Fibroblast of pulmonary artery (primary cell): ENCODE data around the gene ARID4A.

Experiments
- DNase-seq: peaks from one replicate; pipeline ENCODE4 v3.0.0-alpha.2; 2010; ENCODE audit warnings: low read depth
- H3K4me3 ChIP-seq: replicated peaks from 2 replicates; pipeline ENCODE4 v1.5.1; 2011; ENCODE audit warnings: low read depth, mild to moderate bottlenecking, control low read depth, low read length, moderate library complexity
- CTCF ChIP-seq: IDR thresholded peaks from 2 replicates; pipeline ENCODE4 v1.5.1; 2011; ENCODE audit warnings: mild to moderate bottlenecking, control low read depth, low read length, inconsistent platforms; ENCODE audit errors: missing control alignments

The ARID4A gene

GRCh38 chr14:58362798-58363412 is 64.5 kb downstream of the ARID4A start:
- DNase-seq = peak; percentile 45
- peak; percentile 40 for TF ChIP-seq CTCF
- H3K4me3 ChIP-seq = no peak overlapping the region

- no peak for DNase-seq
- TF ChIP-seq CTCF = no peak
- H3K4me3 ChIP-seq = no peak overlapping the region
Measured at GRCh38 chr14:58364316-58364715, 66.0 kb downstream of the ARID4A start.

DNA sequence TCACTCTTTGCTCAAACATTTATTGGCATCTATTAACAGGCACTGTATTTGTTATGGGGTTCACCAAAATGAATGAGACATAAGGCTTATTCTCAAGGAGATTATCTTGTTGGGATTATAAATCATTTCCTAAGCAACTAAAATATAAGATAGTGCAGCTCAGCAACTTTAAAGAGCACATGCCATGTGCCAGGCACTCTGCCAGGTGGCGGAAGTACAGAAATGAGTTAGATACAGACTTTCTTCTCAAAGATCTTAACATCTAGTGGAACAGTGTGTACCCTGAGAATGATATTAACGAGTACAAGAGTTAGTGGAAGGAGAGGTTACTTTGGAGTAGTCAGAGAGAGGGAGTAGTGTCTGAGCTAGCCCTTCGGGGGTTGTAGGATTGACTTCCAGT is 68.9 kb downstream of the ARID4A start:
- H3K4me3 ChIP-seq = no peak overlapping the region
- no peak for TF ChIP-seq CTCF
- peak; percentile 4 for DNase-seq

GRCh38 chr14:58368956-58369355 is 70.6 kb downstream of the ARID4A start:
- no peak overlapping the region for H3K4me3 ChIP-seq
- DNase-seq = peak; percentile 58
- no peak for TF ChIP-seq CTCF

DNA sequence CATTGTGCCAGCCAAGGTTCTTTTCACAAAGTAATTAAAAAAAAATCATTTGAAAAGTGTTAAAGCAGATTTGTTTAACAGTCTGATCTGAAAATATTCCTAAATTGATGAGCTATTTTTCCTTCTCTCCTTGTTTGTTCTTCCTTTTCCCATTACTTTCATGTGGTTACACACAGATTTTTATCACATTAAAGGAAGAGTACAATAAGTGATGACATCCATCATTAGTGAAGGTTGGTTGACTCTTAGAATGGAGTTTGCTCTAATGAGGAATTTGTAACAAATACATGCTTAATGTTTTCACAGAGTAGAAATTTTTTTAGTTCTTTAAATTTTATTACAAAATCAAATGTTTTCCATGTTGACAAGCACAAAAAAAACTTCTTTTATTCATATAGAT is 78.4 kb downstream of the ARID4A start:
- no peak for TF ChIP-seq CTCF
- no peak for DNase-seq
- H3K4me3 ChIP-seq = no peak overlapping the region

- DNase-seq = no peak
- no peak overlapping the region for H3K4me3 ChIP-seq
- no peak for TF ChIP-seq CTCF
Measured at GRCh38 chr14:58390830-58391229, 92.5 kb downstream of the ARID4A start.

- no peak for DNase-seq
- TF ChIP-seq CTCF = no peak
- H3K4me3 ChIP-seq = peak overlapping the region; percentile 38
Measured at GRCh38 chr14:58395562-58395811, 97.1 kb downstream of the ARID4A start.
